Neuronal stem cell (in vitro differentiated cells): ENCODE measurements around the gene ANK3.

Source experiments
- DNase-seq: peaks from one replicate; pipeline ENCODE4 v3.0.0-alpha.2; 2013; ENCODE audit warnings: low spot score
- H2AFZ ChIP-seq: one replicate; pipeline ENCODE4 v1.6.1; 2013; ENCODE audit warnings: mild to moderate bottlenecking, low read length, inconsistent platforms
- H2AK5ac ChIP-seq: 2 replicates; pipeline ENCODE4 v1.6.1; 2013; ENCODE audit warnings: low read depth, mild to moderate bottlenecking, inconsistent platforms, low read length, moderate library complexity, mixed read lengths
- H2BK120ac ChIP-seq: 2 replicates; pipeline ENCODE4 v1.6.1; 2013; ENCODE audit warnings: low read depth, mild to moderate bottlenecking, inconsistent platforms, low read length, moderate library complexity, mixed read lengths
- H2BK12ac ChIP-seq: one replicate; pipeline ENCODE4 v1.6.1; 2013; ENCODE audit warnings: low read length, inconsistent platforms
- H2BK15ac ChIP-seq: 2 replicates; pipeline ENCODE4 v1.6.1; 2013; ENCODE audit warnings: mild to moderate bottlenecking, low read length, inconsistent platforms, mixed read lengths
- H2BK5ac ChIP-seq: one replicate; pipeline ENCODE4 v1.6.1; 2013; ENCODE audit warnings: inconsistent platforms, mild to moderate bottlenecking, low read length, moderate library complexity
- H3K14ac ChIP-seq: one replicate; pipeline ENCODE4 v1.6.1; 2013; ENCODE audit warnings: low read length, inconsistent platforms
- H3K18ac ChIP-seq: 2 replicates; pipeline ENCODE4 v1.6.1; 2013; ENCODE audit warnings: low read length, inconsistent platforms
- H3K23ac ChIP-seq: 2 replicates; pipeline ENCODE4 v1.6.1; 2013; ENCODE audit warnings: low read depth, mild to moderate bottlenecking, mixed read lengths, low read length, inconsistent platforms; ENCODE audit not compliant: poor library complexity
- H3K27ac ChIP-seq: replicated peaks from 3 replicates; pipeline ENCODE4 v1.5.1; 2013; ENCODE audit warnings: low read length, inconsistent platforms
- H3K27me3 ChIP-seq, 3 experiments: 2 replicates each; pipeline ENCODE4 v1.6.1; 2013; ENCODE audit warnings: low read length in 3 of 3, mild to moderate bottlenecking in 2 of 3, inconsistent platforms in 1 of 3, low read depth in 1 of 3, mixed read lengths in 1 of 3, moderate library complexity in 1 of 3; ENCODE audit not compliant: control insufficient read depth in 3 of 3, insufficient read depth in 3 of 3
- H3K36me3 ChIP-seq, 2 donors: replicated peaks in 1 of 2; 2 replicates each; pipeline ENCODE4 v1.6.1; 2013; ENCODE audit warnings: low read length in 2 of 2; ENCODE audit not compliant: control insufficient read depth in 2 of 2, insufficient read depth in 2 of 2
- H3K4ac ChIP-seq: 2 replicates; pipeline ENCODE4 v1.6.1; 2013; ENCODE audit warnings: inconsistent platforms, mild to moderate bottlenecking, low read length, moderate library complexity
- H3K4me1 ChIP-seq, 2 donors: 1 replicate in 1 of 2; 2 replicates in 1 of 2; pipeline ENCODE4 v1.6.1; 2013; ENCODE audit warnings: low read length in 2 of 2, low read depth in 1 of 2; ENCODE audit not compliant: control insufficient read depth in 2 of 2, insufficient read depth in 1 of 2
- H3K4me2 ChIP-seq: one replicate; pipeline ENCODE4 v1.6.1; 2013; ENCODE audit warnings: mild to moderate bottlenecking, low read length, inconsistent platforms; ENCODE audit not compliant: insufficient read depth, poor library complexity, severe bottlenecking
- H3K4me3 ChIP-seq, 2 donors: 2 replicates each; pipeline ENCODE4 v1.5.1; 2013; ENCODE audit warnings: low read length in 2 of 2, mild to moderate bottlenecking in 2 of 2, inconsistent platforms in 1 of 2, moderate library complexity in 1 of 2
- H3K79me1 ChIP-seq: one replicate; pipeline ENCODE4 v1.6.1; 2013; ENCODE audit warnings: low read depth, mild to moderate bottlenecking, inconsistent platforms, low read length, moderate library complexity
- H3K9ac ChIP-seq: one replicate; pipeline ENCODE4 v1.6.1; 2013; ENCODE audit warnings: mild to moderate bottlenecking, low read depth, low read length, inconsistent platforms; ENCODE audit not compliant: poor library complexity
- H3K9me3 ChIP-seq, 2 donors: replicated peaks in 1 of 2; 2 replicates each; pipeline versions ENCODE3 to v1.6.1; 2013; ENCODE audit warnings: low read length in 2 of 2, mild to moderate bottlenecking in 2 of 2, inconsistent platforms in 1 of 2, low read depth in 1 of 2, mixed read lengths in 1 of 2, moderate library complexity in 1 of 2; ENCODE audit not compliant: control insufficient read depth in 2 of 2, insufficient read depth in 1 of 2
- H4K8ac ChIP-seq: one replicate; pipeline ENCODE4 v1.6.1; 2013; ENCODE audit warnings: low read depth, mild to moderate bottlenecking, inconsistent platforms, low read length, moderate library complexity
- H4K91ac ChIP-seq: one replicate; pipeline ENCODE4 v1.6.1; 2013; ENCODE audit warnings: low read length, low read depth, mild to moderate bottlenecking, inconsistent platforms; ENCODE audit not compliant: poor library complexity
- WGBS, 2 donors: extraction: QIAGEN DNeasy Blood & Tissue Kit; methylation state at CpG; one replicate each; pipeline ENCODE4 v1.1.7; 2013; ENCODE audit warnings: missing lambda C conversion rate in 2 of 2, mixed read lengths in 1 of 2; ENCODE audit not compliant: insufficient read length in 2 of 2, insufficient replicate concordance in 1 of 2; ENCODE audit errors: extremely low coverage in 2 of 2; 5-methylcytosine and 5-hydroxymethylcytosine counted together

Gene ANK3

GRCh38 chr10:60353519-60354258 lies 36.0 kb downstream of the ANK3 start:
- no CpG with 5 or more reads among the region's 9 CpGs for WGBS, 2 donors
- Histone ChIP-seq H3K4me3 (no peak overlapping the region), H3K18ac (no peak overlapping the region), H3K79me1 (no peaks in the 10 kb centered on the region), H3K36me3 (no peaks in the 10 kb centered on the region), H3K14ac (no peak overlapping the region), H2AK5ac (no peak overlapping the region), H2BK120ac (no peak overlapping the region), H3K9ac (no peak overlapping the region), H2BK5ac (no peak overlapping the region), H3K27me3 (no peaks in the 10 kb centered on the region), H2BK15ac (no peak overlapping the region), H3K27ac (no peak overlapping the region), H4K91ac (no peak overlapping the region), H3K4me2 (no peak overlapping the region), H3K23ac (no peak overlapping the region), H3K4ac (no peak overlapping the region), H2BK12ac (no peak overlapping the region), H2AFZ (peak overlapping the region; percentile 70), H4K8ac (no peak overlapping the region), H3K9me3 (no peaks in the 10 kb centered on the region), H3K4me1 (peaks cover 4 to 28% of the 10 kb centered on the region in 2 donors)
- no peak for DNase-seq

GRCh38 chr10:60352105-60352504 lies 37.6 kb downstream of the ANK3 start:
- H4K91ac ChIP-seq = no peak overlapping the region
- H3K4me3 ChIP-seq = no peak overlapping the region
- no peak overlapping the region for H3K23ac ChIP-seq
- DNase-seq = no peak
- H3K27me3 ChIP-seq = no peaks in the 10 kb centered on the region
- H3K36me3 ChIP-seq = no peaks in the 10 kb centered on the region
- no peak overlapping the region for H2BK120ac ChIP-seq
- WGBS, 2 donors = no CpG with 5 or more reads among the region's 5 CpGs
- H4K8ac ChIP-seq = no peak overlapping the region
- H3K4ac ChIP-seq = no peak overlapping the region
- no peak overlapping the region for H3K27ac ChIP-seq
- H2BK5ac ChIP-seq = no peak overlapping the region
- peaks cover 4 to 30% of the 10 kb centered on the region in 2 donors for H3K4me1 ChIP-seq
- H3K9me3 ChIP-seq = no peaks in the 10 kb centered on the region
- H2BK15ac ChIP-seq = no peak overlapping the region
- H3K9ac ChIP-seq = no peak overlapping the region
- no peaks in the 10 kb centered on the region for H3K79me1 ChIP-seq
- H3K4me2 ChIP-seq = no peak overlapping the region
- no peak overlapping the region for H2AK5ac ChIP-seq
- no peak overlapping the region for H3K18ac ChIP-seq
- H2BK12ac ChIP-seq = no peak overlapping the region
- no peak overlapping the region for H3K14ac ChIP-seq
- H2AFZ ChIP-seq = no peak overlapping the region

GRCh38 chr10:60351191-60351853 lies 38.4 kb downstream of the ANK3 start:
- no peak overlapping the region for H2AFZ ChIP-seq
- no peak overlapping the region for H4K8ac ChIP-seq
- H3K27ac ChIP-seq = no peak overlapping the region
- H3K4me1 ChIP-seq = peaks cover 4 to 33% of the 10 kb centered on the region in 2 donors
- H3K4ac ChIP-seq = no peak overlapping the region
- H3K9me3 ChIP-seq = no peaks in the 10 kb centered on the region
- no peak overlapping the region for H3K23ac ChIP-seq
- H2BK5ac ChIP-seq = no peak overlapping the region
- no peak overlapping the region for H2BK15ac ChIP-seq
- H3K9ac ChIP-seq = no peak overlapping the region
- no peak overlapping the region for H3K18ac ChIP-seq
- H2AK5ac ChIP-seq = no peak overlapping the region
- WGBS, 2 donors = no CpG with 5 or more reads among the region's 4 CpGs
- no peak overlapping the region for H3K4me2 ChIP-seq
- H4K91ac ChIP-seq = no peak overlapping the region
- H3K36me3 ChIP-seq = no peaks in the 10 kb centered on the region
- no peak overlapping the region for H2BK12ac ChIP-seq
- no peak overlapping the region for H3K14ac ChIP-seq
- no peak for DNase-seq
- H3K4me3 ChIP-seq = no peak overlapping the region
- H3K79me1 ChIP-seq = no peaks in the 10 kb centered on the region
- H3K27me3 ChIP-seq = no peaks in the 10 kb centered on the region
- no peak overlapping the region for H2BK120ac ChIP-seq

- Histone ChIP-seq H3K4me2 (no peak overlapping the region), H3K79me1 (no peaks in the 10 kb centered on the region), H2AK5ac (no peak overlapping the region), H3K36me3 (no peaks in the 10 kb centered on the region), H4K8ac (no peak overlapping the region), H3K18ac (no peak overlapping the region), H2BK5ac (no peak overlapping the region), H3K27me3 (no peaks in the 10 kb centered on the region), H2AFZ (peak overlapping the region; percentile 11), H3K9ac (no peak overlapping the region), H3K9me3 (no peaks in the 10 kb centered on the region), H3K4me3 (no peak overlapping the region), H3K27ac (no peak overlapping the region), H3K4ac (no peak overlapping the region), H4K91ac (no peak overlapping the region), H2BK120ac (no peak overlapping the region), H3K14ac (no peak overlapping the region), H2BK15ac (no peak overlapping the region), H2BK12ac (no peak overlapping the region), H3K23ac (no peak overlapping the region), H3K4me1 (peaks cover 4 to 37% of the 10 kb centered on the region in 2 donors)
- no peak for DNase-seq
- no CpG with 5 or more reads among the region's 2 CpGs for WGBS, 2 donors
Measured at GRCh38 chr10:60350400-60350799, 39.3 kb downstream of the ANK3 start.
